ENCODE data around the gene SHC1.

DNA sequence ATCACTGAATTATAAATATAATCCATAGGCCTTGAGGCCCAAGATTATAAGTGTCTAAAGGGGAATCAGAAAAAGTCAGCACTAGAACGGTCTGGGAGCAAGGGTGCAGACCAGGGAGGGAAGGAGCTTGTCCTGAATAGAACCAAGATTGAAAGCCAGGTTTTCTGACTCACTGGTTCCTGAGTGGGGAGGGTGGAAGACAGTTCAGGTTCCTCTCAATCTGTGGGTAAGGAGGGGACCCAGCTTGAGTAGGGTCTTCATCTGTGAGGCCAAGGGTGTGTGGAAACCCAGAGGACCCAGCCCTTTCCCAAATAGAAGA lies 23.7 kb upstream of the SHC1 start:
- TF ChIP-seq GATA3 (IDR thresholded peaks at IDR 0.05; ENCODE audit: low read depth, low read length) (no peak), GATA2 (IDR thresholded peaks at IDR 0.05; ENCODE audit: low read depth, low read length) (no peak)

All from SH-SY5Y (cell line).